BJ (cell line): Measurements from ENCODE around the gene RPAP3. TPM values are rescaled to one million over a fixed set of nuclear protein-coding genes. Genes with fewer than 3 reads are reported as not detected.

ENCODE experiments used
- CTCF ChIA-PET: fragments of 350-600 bp; formaldehyde crosslinking; extraction: SDS; loops from one replicate; lab custom pipeline; 2021; ENCODE audit warnings: antibody characterized with exemption, inconsistent platforms; lab: Yijun Ruan, JAX
- POLR2A ChIA-PET: fragments of 300-600 bp; sonication (Branson Sonifier 250); formaldehyde crosslinking; extraction: SDS; loops from one replicate; lab custom pipeline; 2021; ENCODE audit warnings: antibody characterized with exemption; lab: Charles Lee
- DNase-seq: peaks from one replicate; pipeline ENCODE4 v3.0.0-alpha.2; 2011; ENCODE audit warnings: low read depth
- H3K27me3 ChIP-seq: 2 replicates; pipeline ENCODE4 v1.6.0; 2011; ENCODE audit warnings: low read length; ENCODE audit not compliant: control insufficient read depth, insufficient read depth
- H3K36me3 ChIP-seq: 2 replicates; pipeline ENCODE4 v1.5.1; 2011; ENCODE audit warnings: low read length; ENCODE audit not compliant: control insufficient read depth, insufficient read depth
- H3K4me3 ChIP-seq: 2 replicates; pipeline ENCODE4 v1.5.1; 2011; ENCODE audit warnings: low read depth, mild to moderate bottlenecking, control low read depth, low read length
- CTCF ChIP-seq: IDR thresholded peaks from 2 replicates; pipeline ENCODE4 v1.5.1; 2011; ENCODE audit warnings: low read depth, mild to moderate bottlenecking, control low read depth, inconsistent platforms, low read length, moderate library complexity; ENCODE audit not compliant: insufficient read depth
- polyA plus RNA-seq: library from polyadenylated mRNA; depleted of rRNA; stranded (reverse); fragments of >200 nt; gene quantifications from 2 replicates; pipeline ENCODE4 v1.2.3, GENCODE V29; 2011

RPAP3 gene
- polyA plus RNA-seq, 1 experiment, result 6.1 TPM

- ChIA-PET POLR2A (no interaction called here), CTCF (interaction anchor here (1.3 to 17.6 kb wide), 2 partner anchors 11 to 25 kb away, joined by 3 to 454 read pairs; partner anchors contain the start of gene SLC48A1)
- no peak for TF ChIP-seq CTCF
- Histone ChIP-seq H3K27me3 (peaks cover 6% of the 10 kb centered on the region), H3K36me3 (no peaks in the 10 kb centered on the region), H3K4me3 (no peak overlapping the region)
- DNase-seq, result no peak
Measured at GRCh38 chr12:47748899-47749298, 43.1 kb upstream of the RPAP3 start.

DNA sequence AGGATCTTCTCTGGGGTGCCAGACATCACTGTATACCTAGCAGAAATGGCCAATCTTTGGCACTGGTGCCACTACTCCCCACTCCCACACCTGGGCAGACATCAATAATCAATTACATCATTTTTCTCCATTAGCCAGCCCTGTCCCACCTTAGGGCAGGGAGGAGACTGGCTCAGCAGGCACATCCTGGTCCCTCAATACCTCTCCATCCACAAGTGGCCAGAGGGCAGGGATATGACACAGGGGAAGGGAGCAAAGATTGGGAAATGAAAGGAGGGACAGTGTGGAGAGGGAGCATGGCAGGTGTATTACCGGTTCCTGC is 42.6 kb upstream of the RPAP3 start:
- ChIA-PET CTCF (interaction anchor here (1.3 to 17.6 kb wide), 2 partner anchors 11 to 25 kb away, joined by 3 to 454 read pairs; partner anchors contain the start of gene SLC48A1), POLR2A (no interaction called here)

DNA sequence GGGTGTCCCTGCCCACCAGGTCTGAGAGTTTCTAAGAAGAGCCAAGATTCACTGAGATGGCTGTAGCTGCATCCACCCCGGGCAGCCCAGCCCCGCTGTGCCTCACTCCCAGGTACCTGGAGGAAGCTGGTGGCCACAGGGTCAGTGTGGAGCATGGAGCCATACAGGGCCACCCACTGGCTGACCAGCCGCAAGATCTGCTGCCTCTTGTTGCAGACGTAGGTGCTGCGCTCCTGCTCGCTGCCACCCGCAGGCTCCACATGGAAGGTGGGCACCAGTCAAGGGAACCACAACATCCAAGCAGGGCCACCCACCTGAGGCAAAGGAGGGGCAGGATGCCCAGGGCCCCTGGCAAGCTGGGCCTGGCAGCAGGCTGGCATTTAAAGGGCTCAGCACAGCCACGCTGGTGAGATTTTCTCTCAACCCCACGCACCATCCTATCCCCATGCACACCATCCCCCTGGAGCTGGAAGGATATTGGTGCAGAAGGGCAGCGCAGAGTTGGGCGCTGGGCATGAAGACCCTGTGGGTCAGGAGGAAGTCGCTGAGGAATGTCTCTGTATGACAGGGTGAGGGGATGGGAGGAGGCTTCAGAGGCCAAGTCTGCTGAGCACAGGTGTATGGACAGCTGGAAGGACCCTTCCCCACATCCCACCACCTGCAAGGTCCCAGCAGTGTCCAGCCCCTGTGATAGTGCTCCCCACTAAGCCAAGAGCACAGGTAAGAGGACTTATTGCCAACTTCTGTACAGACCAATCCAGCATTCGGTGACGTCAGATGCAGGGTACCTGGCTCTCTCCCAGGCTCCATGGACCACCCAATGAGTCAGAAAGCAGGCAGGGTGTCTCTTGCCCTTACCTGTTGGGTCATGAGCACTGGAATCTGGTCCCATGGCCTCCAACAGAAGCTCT is 42.0 kb upstream of the RPAP3 start:
- ChIA-PET POLR2A (no interaction called here), CTCF (interaction anchor here (1.2 to 17.6 kb wide), 3 partner anchors 10 to 26 kb away, joined by 3 to 454 read pairs (median 4); partner anchors contain the start of gene SLC48A1)
- Histone ChIP-seq H3K4me3 (no peak overlapping the region), H3K36me3 (no peaks in the 10 kb centered on the region), H3K27me3 (peaks cover 7% of the 10 kb centered on the region)
- no peak for DNase-seq
- no peak for TF ChIP-seq CTCF

More for the DNA sequence above, 42.6 kb upstream of the RPAP3 start:
- Histone ChIP-seq H3K4me3 (no peak overlapping the region), H3K36me3 (no peaks in the 10 kb centered on the region), H3K27me3 (peaks cover 6% of the 10 kb centered on the region)
- TF ChIP-seq CTCF, result no peak
- DNase-seq, result no peak

GRCh38 chr12:47747126-47747525 is 41.3 kb upstream of the RPAP3 start:
- POLR2A ChIA-PET, result no interaction called here
- DNase-seq, result no peak
- Histone ChIP-seq H3K36me3 (no peaks in the 10 kb centered on the region), H3K4me3 (no peak overlapping the region), H3K27me3 (peaks cover 7% of the 10 kb centered on the region)
- no peak for TF ChIP-seq CTCF
- CTCF ChIA-PET, result interaction anchor here (1.2 to 17.6 kb wide), 2 partner anchors 11 to 27 kb away, joined by 4 to 454 read pairs; partner anchors contain the start of gene SLC48A1

GRCh38 chr12:47746523-47746922 is 40.7 kb upstream of the RPAP3 start:
- ChIA-PET CTCF (interaction anchor here (0.9 to 17.6 kb wide), 3 partner anchors 11 to 29 kb away, joined by 4 to 454 read pairs (median 4); partner anchors contain the start of gene SLC48A1), POLR2A (no interaction called here)
- TF ChIP-seq CTCF, result no peak
- peaks cover 7% of the 10 kb centered on the region for H3K27me3 ChIP-seq
- DNase-seq, result no peak
- no peak overlapping the region for H3K4me3 ChIP-seq
- no peaks in the 10 kb centered on the region for H3K36me3 ChIP-seq
